HepG2 (cell line): ENCODE data around the gene ZNF384. TPM values are rescaled to one million over a fixed set of nuclear protein-coding genes. Genes with fewer than 3 reads are reported as not detected.

Experiments used
- ADNP ChIP-seq: sonication (generic); formaldehyde crosslinking; IDR thresholded peaks from 2 replicates; pipeline ENCODE4 v1.4.0; 2020; ENCODE audit warnings: missing genetic modification reagents
- CC2D1A ChIP-seq: sonication (generic); formaldehyde crosslinking; IDR thresholded peaks from 2 replicates; pipeline ENCODE4 v1.8.1; 2023; ENCODE audit warnings: mild to moderate bottlenecking, missing genetic modification reagents
- KDM1A ChIP-seq: IDR thresholded peaks from 2 replicates; pipeline ENCODE4 v1.6.1; 2016; ENCODE audit warnings: missing compliant biosample characterization
- NCOR1 ChIP-seq: fragments of 200-600 bp; sonication (generic); IDR thresholded peaks from 2 replicates; pipeline ENCODE4 v1.7.0; 2017; ENCODE audit warnings: antibody characterized with exemption, low read length, borderline replicate concordance
- RBM39 ChIP-seq: fragments of 200-400 bp; formaldehyde crosslinking; IDR thresholded peaks from one replicate; pipeline ENCODE4 v1.6.1; 2018; ENCODE audit warnings: antibody characterized with exemption, mild to moderate bottlenecking, low read depth, low read length; ENCODE audit not compliant: poor library complexity, severe bottlenecking
- SOX5 ChIP-seq: IDR thresholded peaks from 2 replicates; pipeline ENCODE4 v1.6.1; 2016; ENCODE audit warnings: borderline replicate concordance
- TAF1 ChIP-seq: sonication (generic); formaldehyde crosslinking; IDR thresholded peaks from 2 replicates; pipeline ENCODE4 v1.4.0; 2020; ENCODE audit warnings: missing genetic modification reagents
- TRIM24 ChIP-seq: sonication (generic); formaldehyde crosslinking; IDR thresholded peaks from 2 replicates; pipeline ENCODE4 v1.8.0; 2022; ENCODE audit warnings: mild to moderate bottlenecking, missing genetic modification reagents
- UBTF ChIP-seq: sonication (generic); formaldehyde crosslinking; IDR thresholded peaks from 2 replicates; pipeline ENCODE4 v1.4.0; 2020; ENCODE audit warnings: mild to moderate bottlenecking, missing genetic modification reagents
- YEATS2 ChIP-seq: sonication (generic); formaldehyde crosslinking; IDR thresholded peaks from 2 replicates; pipeline ENCODE4 v1.4.0; 2020; ENCODE audit warnings: missing genetic modification reagents, borderline replicate concordance
- ZNF136 ChIP-seq: sonication (generic); formaldehyde crosslinking; IDR thresholded peaks from 2 replicates; pipeline ENCODE4 v1.8.1; 2022; ENCODE audit warnings: low read depth, mild to moderate bottlenecking, moderate library complexity, missing genetic modification reagents
- ZNF143 ChIP-seq: sonication (generic); formaldehyde crosslinking; IDR thresholded peaks from 2 replicates; pipeline ENCODE4 v1.4.0; 2020; ENCODE audit warnings: missing genetic modification reagents
- ZNF160 ChIP-seq: sonication (generic); formaldehyde crosslinking; IDR thresholded peaks from 2 replicates; pipeline ENCODE4 v1.8.0; 2022; ENCODE audit warnings: mild to moderate bottlenecking, inconsistent platforms, missing genetic modification reagents
- ZNF547 ChIP-seq: sonication (generic); formaldehyde crosslinking; IDR thresholded peaks from 2 replicates; pipeline ENCODE4 v1.5.1; 2020; ENCODE audit warnings: mild to moderate bottlenecking, missing genetic modification reagents
- ZNF558 ChIP-seq: sonication (generic); formaldehyde crosslinking; IDR thresholded peaks from 2 replicates; pipeline ENCODE4 v1.9.0; 2022; ENCODE audit warnings: mild to moderate bottlenecking, missing genetic modification reagents, borderline replicate concordance
- polyA plus RNA-seq, 8 experiments: library from polyadenylated mRNA; depleted of rRNA in 3 of 8; stranded (reverse) in 7 of 8; unstranded in 1 of 8; fragments of >200 nt; fragmentation: Illumina TruSeq in 4 of 8; extraction: Trizol in 4 of 8; gene quantifications; 2 replicates each; pipeline versions ENCODE4 v1.2.1 to v1.2.3, GENCODE V29; 2011 to 2016; ENCODE audit warnings: low read depth in 4 of 8, missing spikeins in 1 of 8, mixed read lengths in 1 of 8; ENCODE audit not compliant: insufficient read depth in 1 of 8
- total RNA-seq, 5 experiments: library from RNA; depleted of rRNA; stranded (reverse); fragments of >200 nt; fragmentation: Illumina TruSeq; extraction: Trizol; gene quantifications; 2 replicates each; pipeline ENCODE4 v1.2.3, GENCODE V29; 2016; ENCODE audit warnings: low read depth in 1 of 5
- TF ChIP-seq, protein P1 (sequence below): sonication (generic); formaldehyde crosslinking; IDR thresholded peaks from 2 replicates; pipeline ENCODE4 v1.5.0; 2020; ENCODE audit warnings: missing genetic modification reagents
- TF ChIP-seq, protein P2 (sequence below): sonication (generic); formaldehyde crosslinking; IDR thresholded peaks from 2 replicates; pipeline ENCODE4 v1.4.0; 2020; ENCODE audit warnings: mild to moderate bottlenecking, missing genetic modification reagents
- TF ChIP-seq, protein P3 (sequence below): fragments of 450-650 bp; IDR thresholded peaks from 2 replicates; pipeline ENCODE4 v1.6.1; 2017; ENCODE audit warnings: mild to moderate bottlenecking
- TF ChIP-seq, protein P4 (sequence below): sonication (generic); formaldehyde crosslinking; IDR thresholded peaks from 2 replicates; pipeline ENCODE4 v1.4.0; 2020; ENCODE audit warnings: missing genetic modification reagents, borderline replicate concordance

Gene ZNF384
- total and polyA plus RNA-seq, 2 of the 13 experiments (the other 11 are each of a cell fraction or from before 2014, with no cell fraction given): 23.6 to 55.3 TPM

- TF ChIP-seq CC2D1A (peak; percentile 84; the same call in 1 of the 2 replicates), TAF1 (peak; percentile 65), UBTF (peak; percentile 89), ADNP (CRISPR knock-in tag) (no peak), KDM1A (CRISPR knock-in tag) (peak; percentile 47; the same call in 1 of the 2 replicates), RBM39 (peak; percentile 44), YEATS2 (CRISPR knock-in tag) (peak; percentile 97), TRIM24 (no peak), SOX5 (peak; percentile 58), NCOR1 (peak; percentile 42; the same call in 1 of the 2 replicates), ZNF547 (CRISPR knock-in tag) (peak; percentile 94), ZNF160 (CRISPR knock-in tag) (peak; percentile 87), ZNF143 (CRISPR knock-in tag) (peak; percentile 65), ZNF558 (peak; percentile 75; the same call in 1 of the 2 replicates), ZNF136 (0 out of 2 replicates have a peak, but pooled peaks have one; percentile 73)
- TF ChIP-seq, protein P1, sequence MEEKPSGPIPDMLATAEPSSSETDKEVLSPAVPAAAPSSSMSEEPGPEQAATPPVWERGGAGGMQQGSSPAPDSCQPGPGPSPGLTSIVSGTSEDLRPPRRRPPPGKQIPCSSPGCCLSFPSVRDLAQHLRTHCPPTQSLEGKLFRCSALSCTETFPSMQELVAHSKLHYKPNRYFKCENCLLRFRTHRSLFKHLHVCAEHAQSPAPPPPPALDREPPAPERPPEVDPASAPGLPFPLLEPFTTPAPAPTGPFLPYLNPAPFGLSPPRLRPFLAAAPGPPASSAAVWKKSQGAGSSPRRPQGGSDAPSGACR (CRISPR knock-in tag): no peak; the same call in 1 of the 2 replicates
- TF ChIP-seq, protein P2, sequence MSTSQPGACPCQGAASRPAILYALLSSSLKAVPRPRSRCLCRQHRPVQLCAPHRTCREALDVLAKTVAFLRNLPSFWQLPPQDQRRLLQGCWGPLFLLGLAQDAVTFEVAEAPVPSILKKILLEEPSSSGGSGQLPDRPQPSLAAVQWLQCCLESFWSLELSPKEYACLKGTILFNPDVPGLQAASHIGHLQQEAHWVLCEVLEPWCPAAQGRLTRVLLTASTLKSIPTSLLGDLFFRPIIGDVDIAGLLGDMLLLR: peak; percentile 91
- TF ChIP-seq, protein P3, sequence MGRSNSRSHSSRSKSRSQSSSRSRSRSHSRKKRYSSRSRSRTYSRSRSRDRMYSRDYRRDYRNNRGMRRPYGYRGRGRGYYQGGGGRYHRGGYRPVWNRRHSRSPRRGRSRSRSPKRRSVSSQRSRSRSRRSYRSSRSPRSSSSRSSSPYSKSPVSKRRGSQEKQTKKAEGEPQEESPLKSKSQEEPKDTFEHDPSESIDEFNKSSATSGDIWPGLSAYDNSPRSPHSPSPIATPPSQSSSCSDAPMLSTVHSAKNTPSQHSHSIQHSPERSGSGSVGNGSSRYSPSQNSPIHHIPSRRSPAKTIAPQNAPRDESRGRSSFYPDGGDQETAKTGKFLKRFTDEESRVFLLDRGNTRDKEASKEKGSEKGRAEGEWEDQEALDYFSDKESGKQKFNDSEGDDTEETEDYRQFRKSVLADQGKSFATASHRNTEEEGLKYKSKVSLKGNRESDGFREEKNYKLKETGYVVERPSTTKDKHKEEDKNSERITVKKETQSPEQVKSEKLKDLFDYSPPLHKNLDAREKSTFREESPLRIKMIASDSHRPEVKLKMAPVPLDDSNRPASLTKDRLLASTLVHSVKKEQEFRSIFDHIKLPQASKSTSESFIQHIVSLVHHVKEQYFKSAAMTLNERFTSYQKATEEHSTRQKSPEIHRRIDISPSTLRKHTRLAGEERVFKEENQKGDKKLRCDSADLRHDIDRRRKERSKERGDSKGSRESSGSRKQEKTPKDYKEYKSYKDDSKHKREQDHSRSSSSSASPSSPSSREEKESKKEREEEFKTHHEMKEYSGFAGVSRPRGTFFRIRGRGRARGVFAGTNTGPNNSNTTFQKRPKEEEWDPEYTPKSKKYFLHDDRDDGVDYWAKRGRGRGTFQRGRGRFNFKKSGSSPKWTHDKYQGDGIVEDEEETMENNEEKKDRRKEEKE: no peak
- TF ChIP-seq, protein P4, sequence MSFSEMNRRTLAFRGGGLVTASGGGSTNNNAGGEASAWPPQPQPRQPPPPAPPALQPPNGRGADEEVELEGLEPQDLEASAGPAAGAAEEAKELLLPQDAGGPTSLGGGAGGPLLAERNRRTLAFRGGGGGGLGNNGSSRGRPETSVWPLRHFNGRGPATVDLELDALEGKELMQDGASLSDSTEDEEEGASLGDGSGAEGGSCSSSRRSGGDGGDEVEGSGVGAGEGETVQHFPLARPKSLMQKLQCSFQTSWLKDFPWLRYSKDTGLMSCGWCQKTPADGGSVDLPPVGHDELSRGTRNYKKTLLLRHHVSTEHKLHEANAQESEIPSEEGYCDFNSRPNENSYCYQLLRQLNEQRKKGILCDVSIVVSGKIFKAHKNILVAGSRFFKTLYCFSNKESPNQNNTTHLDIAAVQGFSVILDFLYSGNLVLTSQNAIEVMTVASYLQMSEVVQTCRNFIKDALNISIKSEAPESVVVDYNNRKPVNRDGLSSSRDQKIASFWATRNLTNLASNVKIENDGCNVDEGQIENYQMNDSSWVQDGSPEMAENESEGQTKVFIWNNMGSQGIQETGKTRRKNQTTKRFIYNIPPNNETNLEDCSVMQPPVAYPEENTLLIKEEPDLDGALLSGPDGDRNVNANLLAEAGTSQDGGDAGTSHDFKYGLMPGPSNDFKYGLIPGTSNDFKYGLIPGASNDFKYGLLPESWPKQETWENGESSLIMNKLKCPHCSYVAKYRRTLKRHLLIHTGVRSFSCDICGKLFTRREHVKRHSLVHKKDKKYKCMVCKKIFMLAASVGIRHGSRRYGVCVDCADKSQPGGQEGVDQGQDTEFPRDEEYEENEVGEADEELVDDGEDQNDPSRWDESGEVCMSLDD (CRISPR knock-in tag): no peak
Measured at GRCh38 chr12:6723607-6724408, 34.6 kb upstream of the ZNF384 start, which contains the start of gene COPS7A (continued).
